Measurements from ENCODE around the gene CDH4.

Gene CDH4

GRCh38 chr20:61251529-61252393 lies at the start of gene CDH4:
Gene CDH4 (plus strand): TSS chr20:61252261.
- no peak for DNase-seq (ENCODE audit: low read depth)

GRCh38 chr20:61203320-61203719 lies 48.7 kb upstream of the CDH4 start:
- no peak for DNase-seq (ENCODE audit: low read depth)

- no peak for DNase-seq (ENCODE audit: low read depth)
Observed at GRCh38 chr20:61204206-61204605, 47.9 kb upstream of the CDH4 start.

DNA sequence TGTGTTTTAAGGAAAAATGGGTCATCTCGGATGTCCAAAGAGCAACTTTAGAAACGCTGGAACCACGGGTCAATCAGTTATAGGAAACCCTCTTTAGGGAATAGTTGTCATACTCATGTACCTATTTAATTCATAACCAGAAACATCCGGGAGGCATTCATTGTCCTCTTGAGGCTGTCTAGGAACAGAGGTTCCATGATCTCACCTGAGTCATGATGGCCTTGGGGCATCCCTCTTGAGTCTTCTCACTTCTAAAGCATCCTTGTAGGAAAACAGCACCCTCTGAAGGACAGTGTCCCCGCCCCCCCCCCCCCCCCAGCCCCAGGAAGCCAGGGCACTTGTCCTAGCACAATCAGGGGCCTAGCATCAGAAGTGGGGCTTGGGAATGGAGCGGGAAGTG lies 46.3 kb upstream of the CDH4 start:
- DNase-seq (ENCODE audit: low read depth), result no peak

DNA sequence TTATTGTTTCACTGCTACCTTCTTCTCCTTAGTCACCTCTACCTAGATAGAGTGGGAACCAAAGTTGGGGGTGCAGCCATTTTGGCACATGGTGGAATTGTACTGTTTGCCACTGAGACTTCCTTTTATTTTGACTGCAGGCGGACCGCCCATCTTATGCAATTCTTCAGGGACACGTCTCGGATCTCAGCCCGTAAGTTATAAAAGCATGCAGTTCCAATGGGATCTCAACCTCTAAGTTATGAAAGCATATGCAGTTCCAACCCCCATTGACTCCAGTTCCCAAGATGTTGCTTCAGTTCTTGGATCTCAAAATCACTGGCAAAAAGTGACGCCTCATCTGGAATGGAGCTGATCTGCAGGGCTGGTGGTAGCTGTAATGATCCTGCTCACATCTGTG lies 41.2 kb upstream of the CDH4 start:
- DNase-seq (ENCODE audit: low read depth), result no peak

- no peak for DNase-seq (ENCODE audit: low read depth)
Observed at GRCh38 chr20:61217848-61218247, 34.2 kb upstream of the CDH4 start.

- DNase-seq (ENCODE audit: low read depth), result no peak
Observed at GRCh38 chr20:61219021-61219431, 33.0 kb upstream of the CDH4 start.

GRCh38 chr20:61220131-61220530 lies 31.9 kb upstream of the CDH4 start:
- no peak for DNase-seq (ENCODE audit: low read depth)

GRCh38 chr20:61220626-61221325 lies 31.3 kb upstream of the CDH4 start:
- no peak for DNase-seq (ENCODE audit: low read depth)

DNA sequence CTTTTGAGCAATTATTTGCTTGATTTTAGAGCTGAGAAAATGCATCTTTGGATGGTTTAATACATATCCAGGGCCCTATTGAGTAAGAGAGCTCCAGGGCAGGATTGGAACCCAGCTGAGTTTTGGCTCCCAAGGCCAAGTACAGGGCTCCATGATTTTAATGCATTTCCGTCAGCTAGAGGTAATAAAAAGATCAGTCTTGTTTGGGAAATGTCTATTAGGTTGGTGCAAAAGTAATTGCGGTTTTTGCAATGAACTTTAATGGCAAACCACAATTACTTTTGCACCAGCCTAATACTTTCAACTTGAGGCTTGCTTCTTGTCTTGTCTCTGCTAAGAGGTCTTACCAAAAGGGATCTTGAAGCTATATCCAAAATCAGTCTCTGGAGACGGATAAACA lies 29.4 kb upstream of the CDH4 start:
- DNase-seq (ENCODE audit: low read depth), result no peak

- no peak for DNase-seq (ENCODE audit: low read depth)
Observed at GRCh38 chr20:61223121-61223520, 28.9 kb upstream of the CDH4 start.

DNA sequence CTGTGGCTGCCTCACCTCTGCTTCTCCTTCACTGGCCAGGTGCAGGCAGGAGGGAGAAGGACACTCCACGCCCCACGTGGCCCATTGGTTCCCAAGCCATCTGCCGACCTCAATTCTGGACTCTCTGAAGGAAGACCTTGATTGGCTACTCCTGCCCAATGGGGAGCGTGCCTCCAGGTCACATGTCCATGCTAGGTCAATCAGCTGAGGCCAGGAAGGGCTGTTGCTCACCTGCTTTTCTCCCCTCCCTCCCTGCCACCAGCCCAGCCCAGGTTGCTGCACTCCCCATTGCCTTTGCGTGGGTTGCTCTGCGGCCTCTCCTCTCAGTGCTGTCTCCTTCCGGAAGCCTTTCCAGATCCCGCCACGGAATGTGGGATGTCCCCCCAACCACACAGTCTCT lies 21.9 kb upstream of the CDH4 start:
- DNase-seq (ENCODE audit: low read depth), result no peak

GRCh38 chr20:61233590-61233989 lies 18.5 kb upstream of the CDH4 start:
- DNase-seq (ENCODE audit: low read depth), result no peak

GRCh38 chr20:61234224-61234890 lies 17.7 kb upstream of the CDH4 start:
- no peak for DNase-seq (ENCODE audit: low read depth)

GRCh38 chr20:61236713-61237112 lies 15.3 kb upstream of the CDH4 start:
- DNase-seq (ENCODE audit: low read depth), result no peak

DNA sequence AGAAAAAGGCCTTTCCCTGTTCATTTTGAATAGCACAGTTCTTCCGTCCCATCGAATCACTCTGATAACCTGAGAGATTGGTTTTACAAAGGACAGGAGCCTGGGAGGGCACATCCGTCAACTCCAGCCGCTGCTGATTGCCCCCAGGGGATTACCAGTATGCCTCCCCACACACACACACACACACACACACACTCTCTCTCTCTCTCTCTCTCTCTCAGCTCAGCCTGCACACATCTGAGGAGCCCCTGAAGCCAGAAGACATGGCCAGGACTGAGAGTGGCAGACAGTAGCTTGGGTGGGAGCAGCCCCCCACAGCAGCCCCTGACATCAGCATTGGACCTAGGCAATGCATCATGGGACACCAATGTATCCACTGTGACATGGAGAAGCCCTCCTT lies 13.2 kb upstream of the CDH4 start:
- DNase-seq (ENCODE audit: low read depth), result no peak

- no peak for DNase-seq (ENCODE audit: low read depth)
Observed at GRCh38 chr20:61240814-61241213, 11.2 kb upstream of the CDH4 start.

GRCh38 chr20:61244213-61244612 lies 7.8 kb upstream of the CDH4 start:
- no peak for DNase-seq (ENCODE audit: low read depth)

- no peak for DNase-seq (ENCODE audit: low read depth)
Observed at GRCh38 chr20:61246269-61246668, 5.8 kb upstream of the CDH4 start.

GRCh38 chr20:61249626-61250025 lies 2.4 kb upstream of the CDH4 start:
- DNase-seq (ENCODE audit: low read depth), result no peak

- no peak for DNase-seq (ENCODE audit: low read depth)
Observed at GRCh38 chr20:61252601-61253263, 671 bp downstream of the CDH4 start.

GRCh38 chr20:61253264-61253639 lies 1.2 kb downstream of the CDH4 start:
- DNase-seq (ENCODE audit: low read depth), result no peak
